Measurements from ENCODE around the gene TVP23A. TPM values are rescaled to one million over a fixed set of nuclear protein-coding genes. Genes with fewer than 3 reads are reported as not detected.
"Not testable (repeated sequence)": the region's sequence is repeated elsewhere in the genome, so short reads cannot be mapped to it uniquely, and the experiment has no call there.

Gene TVP23A
- polyA plus RNA-seq, 1 experiment = not detected

DNA sequence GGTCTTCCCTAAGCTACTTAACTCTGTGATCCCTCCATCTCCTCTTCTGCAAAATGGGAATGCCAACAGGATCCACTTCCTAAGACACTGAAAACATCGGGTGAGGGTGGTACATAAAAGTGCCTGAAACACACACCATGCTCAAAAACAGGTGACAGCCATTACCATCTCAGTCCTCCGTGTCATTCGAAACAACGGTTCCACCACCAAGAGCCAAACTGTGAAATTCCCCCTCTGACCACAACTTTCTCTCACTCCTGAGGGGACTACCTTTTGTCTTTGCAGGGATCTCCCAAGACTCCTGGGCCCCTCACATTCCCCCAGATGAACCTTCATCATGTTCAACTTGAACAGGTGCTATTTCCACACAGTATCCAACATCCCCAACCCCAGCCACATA lies 38.0 kb downstream of the TVP23A start:
- H3K4me3 ChIP-seq (ENCODE audit: low read depth, low read length) = no peak overlapping the region
- ChIA-PET CTCF (no interaction called here), POLR2A (no interaction called here)
- peaks cover 1% of the 10 kb centered on the region; the same call in 1 of the 2 replicates for H3K27me3 ChIP-seq (ENCODE audit: control insufficient read depth, insufficient read depth, low read length)
- no peak for DNase-seq (ENCODE audit: low read depth)
- TF ChIP-seq, protein P1, sequence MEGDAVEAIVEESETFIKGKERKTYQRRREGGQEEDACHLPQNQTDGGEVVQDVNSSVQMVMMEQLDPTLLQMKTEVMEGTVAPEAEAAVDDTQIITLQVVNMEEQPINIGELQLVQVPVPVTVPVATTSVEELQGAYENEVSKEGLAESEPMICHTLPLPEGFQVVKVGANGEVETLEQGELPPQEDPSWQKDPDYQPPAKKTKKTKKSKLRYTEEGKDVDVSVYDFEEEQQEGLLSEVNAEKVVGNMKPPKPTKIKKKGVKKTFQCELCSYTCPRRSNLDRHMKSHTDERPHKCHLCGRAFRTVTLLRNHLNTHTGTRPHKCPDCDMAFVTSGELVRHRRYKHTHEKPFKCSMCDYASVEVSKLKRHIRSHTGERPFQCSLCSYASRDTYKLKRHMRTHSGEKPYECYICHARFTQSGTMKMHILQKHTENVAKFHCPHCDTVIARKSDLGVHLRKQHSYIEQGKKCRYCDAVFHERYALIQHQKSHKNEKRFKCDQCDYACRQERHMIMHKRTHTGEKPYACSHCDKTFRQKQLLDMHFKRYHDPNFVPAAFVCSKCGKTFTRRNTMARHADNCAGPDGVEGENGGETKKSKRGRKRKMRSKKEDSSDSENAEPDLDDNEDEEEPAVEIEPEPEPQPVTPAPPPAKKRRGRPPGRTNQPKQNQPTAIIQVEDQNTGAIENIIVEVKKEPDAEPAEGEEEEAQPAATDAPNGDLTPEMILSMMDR (IDR thresholded peaks at IDR 0.05; ENCODE audit: insufficient read depth, low read depth, low read length) = no peak
- no peaks in the 10 kb centered on the region for H3K36me3 ChIP-seq (ENCODE audit: control insufficient read depth, insufficient read depth, low read length)

DNA sequence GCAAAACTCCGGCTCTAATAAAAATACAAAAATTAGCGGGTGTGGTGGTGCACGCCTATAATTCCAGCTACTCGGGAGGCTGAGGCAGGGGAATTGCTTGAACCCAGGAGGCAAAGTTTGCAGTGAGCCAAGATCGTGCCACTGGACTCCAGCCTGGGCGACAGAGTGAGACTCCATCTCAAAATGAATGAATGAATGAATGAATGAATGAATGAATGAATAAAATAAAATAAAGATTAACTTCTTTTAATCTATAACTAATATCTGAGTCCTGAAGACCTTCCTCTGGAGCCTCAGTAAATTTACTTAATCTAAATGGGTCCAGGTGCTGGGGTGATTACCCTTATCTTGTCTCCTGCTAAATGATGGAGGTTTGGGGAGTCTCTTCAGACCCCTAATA lies 38.7 kb downstream of the TVP23A start:
- H3K27me3 ChIP-seq (ENCODE audit: control insufficient read depth, insufficient read depth, low read length); DNase-seq (ENCODE audit: low read depth); CTCF ChIA-PET; H3K36me3 ChIP-seq (ENCODE audit: control insufficient read depth, insufficient read depth, low read length); POLR2A ChIA-PET; H3K4me3 ChIP-seq (ENCODE audit: low read depth, low read length): not testable (repeated sequence)

DNA sequence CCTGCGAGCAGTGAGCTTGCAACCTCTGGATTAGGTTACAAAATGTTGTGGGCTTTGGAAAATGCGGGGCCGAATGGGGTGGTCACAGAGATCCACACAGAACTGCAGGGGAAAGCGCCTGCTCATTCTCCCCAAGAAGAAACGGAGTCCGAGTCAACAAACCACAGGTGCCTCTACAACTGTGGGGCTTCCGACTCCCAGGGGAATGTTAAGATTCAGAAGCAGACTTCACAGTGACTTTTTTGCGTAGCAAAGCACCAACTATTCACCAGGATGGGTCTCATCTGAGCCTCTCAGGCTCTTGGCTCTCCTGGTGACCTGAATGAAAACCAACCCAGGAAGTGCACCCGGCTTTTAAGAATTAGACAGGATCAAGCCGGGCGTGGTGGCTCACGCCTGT lies 41.2 kb downstream of the TVP23A start:
- H3K4me3 ChIP-seq (ENCODE audit: low read depth, low read length) = no peak overlapping the region

DNA sequence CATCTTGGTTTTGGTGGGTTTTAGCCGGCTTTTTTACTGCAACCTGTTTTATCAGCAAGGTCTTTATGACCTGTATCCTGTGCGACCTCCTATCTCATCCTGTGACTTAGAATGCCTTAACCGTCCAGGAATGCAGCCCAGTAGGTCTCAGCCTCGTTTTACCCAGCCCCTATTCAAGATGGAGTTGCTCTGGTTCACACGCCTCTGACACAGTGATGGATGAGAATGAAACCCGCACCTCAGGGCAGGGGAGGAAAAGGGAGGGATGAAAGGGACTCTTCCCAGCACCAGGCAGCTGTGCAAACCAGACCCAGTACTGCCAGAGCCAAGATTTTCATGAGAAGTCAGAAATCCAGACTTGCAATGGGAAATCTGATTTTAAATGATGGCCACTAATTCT lies 41.7 kb downstream of the TVP23A start:
- POLR2A ChIA-PET; H3K36me3 ChIP-seq (ENCODE audit: control insufficient read depth, insufficient read depth, low read length); H3K4me3 ChIP-seq (ENCODE audit: low read depth, low read length); CTCF ChIA-PET; DNase-seq (ENCODE audit: low read depth); H3K27me3 ChIP-seq (ENCODE audit: control insufficient read depth, insufficient read depth, low read length): not testable (repeated sequence)

More for the DNA sequence above, 41.2 kb downstream of the TVP23A start:
- no peak for DNase-seq (ENCODE audit: low read depth)
- ChIA-PET CTCF (no interaction called here), POLR2A (no interaction called here)
- TF ChIP-seq, protein P1 (IDR thresholded peaks at IDR 0.05; ENCODE audit: insufficient read depth, low read depth, low read length) = no peak
- 0 out of 2 replicates have a peak, but pooled peaks cover 1% of the 10 kb centered on the region for H3K27me3 ChIP-seq (ENCODE audit: control insufficient read depth, insufficient read depth, low read length)
- no peaks in the 10 kb centered on the region for H3K36me3 ChIP-seq (ENCODE audit: control insufficient read depth, insufficient read depth, low read length)

DNA sequence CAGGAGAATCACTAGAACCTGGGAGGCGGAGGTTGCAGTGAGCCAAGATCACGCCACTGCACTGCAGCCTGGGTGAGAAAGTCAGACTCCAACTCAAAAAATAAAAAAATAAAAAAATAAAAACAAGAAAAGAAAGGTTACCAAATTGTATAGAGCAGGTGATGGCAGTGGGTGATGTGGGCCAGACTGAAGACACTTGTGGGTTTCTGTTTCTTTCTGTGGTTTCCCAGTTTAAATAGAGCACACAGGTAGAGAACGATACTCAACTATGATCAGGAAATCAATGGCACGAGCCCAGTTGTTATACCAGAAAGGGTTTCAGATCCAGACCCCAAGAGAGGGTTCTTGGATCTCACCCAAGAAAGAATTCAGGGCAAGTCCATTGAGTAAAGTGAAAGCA lies 42.3 kb downstream of the TVP23A start:
- no peak overlapping the region for H3K4me3 ChIP-seq (ENCODE audit: low read depth, low read length)
- ChIA-PET POLR2A (no interaction called here), CTCF (no interaction called here)
- no peak for DNase-seq (ENCODE audit: low read depth)
- no peaks in the 10 kb centered on the region for H3K27me3 ChIP-seq (ENCODE audit: control insufficient read depth, insufficient read depth, low read length)
- TF ChIP-seq, protein P1 (IDR thresholded peaks at IDR 0.05; ENCODE audit: insufficient read depth, low read depth, low read length) = no peak
- no peaks in the 10 kb centered on the region for H3K36me3 ChIP-seq (ENCODE audit: control insufficient read depth, insufficient read depth, low read length)

DNA sequence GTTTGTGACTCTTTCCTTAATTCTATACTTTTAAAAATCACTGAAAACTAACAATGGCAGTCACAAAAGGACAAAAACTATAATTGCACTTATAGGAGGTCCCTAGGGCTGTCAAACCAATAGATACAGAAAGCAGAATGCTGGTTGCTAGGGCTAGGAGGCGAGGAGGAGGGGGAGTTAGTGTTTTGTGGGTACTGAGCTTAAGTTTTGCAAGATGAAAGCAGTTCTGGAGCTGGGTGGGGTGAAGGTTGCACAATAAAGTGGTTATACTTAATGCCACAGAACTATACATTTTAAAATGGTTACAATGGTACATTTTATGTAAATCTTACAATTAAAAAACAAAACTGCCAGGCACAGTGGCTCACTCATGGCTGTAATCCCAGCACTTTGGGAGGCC lies 47.7 kb downstream of the TVP23A start:
- TF ChIP-seq, protein P1 (IDR thresholded peaks at IDR 0.05; ENCODE audit: insufficient read depth, low read depth, low read length) = no peak
- no peak for DNase-seq (ENCODE audit: low read depth)
- ChIA-PET CTCF (no interaction called here), POLR2A (no interaction called here)
- H3K27me3 ChIP-seq (ENCODE audit: control insufficient read depth, insufficient read depth, low read length) = no peaks in the 10 kb centered on the region
- H3K4me3 ChIP-seq (ENCODE audit: low read depth, low read length) = no peak overlapping the region
- H3K36me3 ChIP-seq (ENCODE audit: control insufficient read depth, insufficient read depth, low read length) = no peaks in the 10 kb centered on the region; the same call in 1 of the 2 replicates
